WTC11 (cell line): ENCODE results near the gene PSMB10. TPM values are rescaled to one million over a fixed set of nuclear protein-coding genes. Genes with fewer than 3 reads are reported as not detected.

ENCODE experiments used
- ATAC-seq: fragments of 200-7000 bp; cut with Tn5 transposase; 2 replicates; pipeline ENCODE4 v1.10.0; 2021; ENCODE audit warnings: mild to moderate bottlenecking, moderate library complexity
- CTCF ChIA-PET: fragments of 300-600 bp; sonication (Branson Sonifier 250); formaldehyde crosslinking; loops from one replicate; lab custom pipeline; 2021; ENCODE audit warnings: antibody characterized with exemption; lab: Charles Lee
- POLR2A ChIA-PET: fragments of 350-600 bp; sonication (Branson Sonifier 250); formaldehyde crosslinking; loops from one replicate; lab custom pipeline; 2021; ENCODE audit warnings: antibody characterized with exemption; lab: Charles Lee
- DNase-seq: peaks from one replicate; pipeline ENCODE4 v3.0.0; 2021; ENCODE audit warnings: low spot score
- H3K27ac Mint-ChIP-seq: 2 replicates; pipeline ENCODE4 v1.8.0; 2021; ENCODE audit warnings: mixed read lengths
- H3K27me3 Mint-ChIP-seq: 2 replicates; pipeline ENCODE4 v1.8.0; 2021; ENCODE audit warnings: low read depth, mild to moderate bottlenecking, moderate library complexity, mixed read lengths
- H3K36me3 Mint-ChIP-seq: 2 replicates; pipeline ENCODE4 v1.8.0; 2021; ENCODE audit warnings: mixed read lengths
- H3K4me1 Mint-ChIP-seq: 2 replicates; pipeline ENCODE4 v1.8.0; 2022; ENCODE audit warnings: mixed read lengths
- H3K4me3 Mint-ChIP-seq: 2 replicates; pipeline ENCODE4 v1.8.0; 2021; ENCODE audit warnings: mild to moderate bottlenecking, moderate library complexity, mixed read lengths
- H3K9me3 Mint-ChIP-seq: 2 replicates; pipeline ENCODE4 v1.8.0; 2021; ENCODE audit warnings: mixed read lengths
- ATF1 ChIP-seq: sonication (generic); formaldehyde crosslinking; IDR thresholded peaks from 2 replicates; pipeline ENCODE4 v1.8.1; 2023; ENCODE audit warnings: mild to moderate bottlenecking, moderate library complexity, missing genetic modification reagents
- E2F4 ChIP-seq: sonication (generic); formaldehyde crosslinking; IDR thresholded peaks from 2 replicates; pipeline ENCODE4 v1.8.1; 2022; ENCODE audit warnings: low read depth, mild to moderate bottlenecking, moderate library complexity, missing genetic modification reagents, borderline replicate concordance
- EMX1 ChIP-seq: fragments of 250-450 bp; sonication (Bioruptor Pico); IDR thresholded peaks from 2 replicates; pipeline ENCODE4 v1.8.0; 2021; ENCODE audit warnings: mild to moderate bottlenecking
- GTF2I ChIP-seq: fragments of 250-450 bp; sonication (Bioruptor Pico); conservative IDR thresholded peaks from 2 replicates; pipeline ENCODE4 v1.4.0; 2021; ENCODE audit warnings: mild to moderate bottlenecking
- JUN ChIP-seq: sonication (generic); formaldehyde crosslinking; IDR thresholded peaks from 2 replicates; pipeline ENCODE4 v1.8.0; 2023; ENCODE audit warnings: mild to moderate bottlenecking, missing genetic modification reagents
- MLX ChIP-seq: sonication (generic); formaldehyde crosslinking; IDR thresholded peaks from 2 replicates; pipeline ENCODE4 v1.8.1; 2023; ENCODE audit warnings: mild to moderate bottlenecking, missing genetic modification reagents, moderate library complexity
- MXD4 ChIP-seq: fragments of 250-450 bp; sonication (Bioruptor Pico); IDR thresholded peaks from 2 replicates; pipeline ENCODE4 v1.8.0; 2021; ENCODE audit warnings: mild to moderate bottlenecking, moderate library complexity, borderline replicate concordance
- MYBL2 ChIP-seq: sonication (generic); formaldehyde crosslinking; IDR thresholded peaks from 2 replicates; pipeline ENCODE4 v1.8.1; 2023; ENCODE audit warnings: mild to moderate bottlenecking, moderate library complexity, missing genetic modification reagents
- NFE2L1 ChIP-seq: sonication (generic); formaldehyde crosslinking; IDR thresholded peaks from 2 replicates; pipeline ENCODE4 v1.8.1; 2023; ENCODE audit warnings: missing genetic modification reagents
- NR2C2 ChIP-seq: sonication (generic); formaldehyde crosslinking; IDR thresholded peaks from 2 replicates; pipeline ENCODE4 v1.8.0; 2022; ENCODE audit warnings: mild to moderate bottlenecking, missing genetic modification reagents
- PRRX2 ChIP-seq: fragments of 250-450 bp; sonication (Bioruptor Pico); IDR thresholded peaks from 2 replicates; pipeline ENCODE4 v1.8.0; 2021; ENCODE audit warnings: mild to moderate bottlenecking
- SMAD4 ChIP-seq: sonication (generic); formaldehyde crosslinking; IDR thresholded peaks from 2 replicates; pipeline ENCODE4 v1.8.0; 2022; ENCODE audit warnings: mild to moderate bottlenecking, missing genetic modification reagents
- TCF7 ChIP-seq: sonication (generic); formaldehyde crosslinking; IDR thresholded peaks from 2 replicates; pipeline ENCODE4 v1.8.0; 2022; ENCODE audit warnings: mild to moderate bottlenecking, low read depth, missing genetic modification reagents, moderate library complexity
- TEAD1 ChIP-seq: sonication (generic); formaldehyde crosslinking; IDR thresholded peaks from 2 replicates; pipeline ENCODE4 v1.8.0; 2022; ENCODE audit warnings: mild to moderate bottlenecking, missing genetic modification reagents
- ZBTB43 ChIP-seq: sonication (generic); formaldehyde crosslinking; IDR thresholded peaks from 2 replicates; pipeline ENCODE4 v1.8.1; 2023; ENCODE audit warnings: mild to moderate bottlenecking, missing genetic modification reagents
- ZNF138 ChIP-seq: sonication (generic); formaldehyde crosslinking; conservative IDR thresholded peaks from 2 replicates; pipeline ENCODE4 v1.8.1; 2022; ENCODE audit warnings: mild to moderate bottlenecking, moderate library complexity, missing genetic modification reagents
- ZNF219 ChIP-seq: sonication (generic); formaldehyde crosslinking; IDR thresholded peaks from 2 replicates; pipeline ENCODE4 v1.8.0; 2023; ENCODE audit warnings: missing genetic modification reagents, mild to moderate bottlenecking, borderline replicate concordance
- ZNF396 ChIP-seq: fragments of 250-450 bp; sonication (Bioruptor Pico); IDR thresholded peaks from 2 replicates; pipeline ENCODE4 v1.8.0; 2021; ENCODE audit warnings: mild to moderate bottlenecking, moderate library complexity, borderline replicate concordance
- ZNF671 ChIP-seq: fragments of 250-450 bp; sonication (Bioruptor Pico); IDR thresholded peaks from 2 replicates; pipeline ENCODE4 v1.8.0; 2021; ENCODE audit warnings: mild to moderate bottlenecking
- total RNA-seq: library from RNA; stranded (reverse); gene quantifications from 3 replicates; pipeline ENCODE4 v1.2.3, GENCODE V29; 2021
- TF ChIP-seq, protein P1 (sequence below): fragments of 250-450 bp; sonication (Bioruptor Pico); IDR thresholded peaks from 2 replicates; pipeline ENCODE4 v1.9.0; 2021; ENCODE audit warnings: mild to moderate bottlenecking, borderline replicate concordance
- TF ChIP-seq, protein P2 (sequence below): sonication (generic); formaldehyde crosslinking; IDR thresholded peaks from 2 replicates; pipeline ENCODE4 v1.8.0; 2023; ENCODE audit warnings: mild to moderate bottlenecking, missing genetic modification reagents
- TF ChIP-seq, protein P3 (sequence below): sonication (generic); formaldehyde crosslinking; IDR thresholded peaks from 2 replicates; pipeline ENCODE4 v1.8.1; 2022; ENCODE audit warnings: mild to moderate bottlenecking, missing genetic modification reagents, moderate library complexity, borderline replicate concordance

The PSMB10 gene
- total RNA-seq, 1 experiment from 2014 or later: 40.9 TPM

GRCh38 chr16:67928147-67928546 lies 8.5 kb downstream of the PSMB10 start:
- Mint-ChIP-seq H3K4me3 (no peak overlapping the region), H3K4me1 (peaks cover 14% of the 10 kb centered on the region)
- TF ChIP-seq ZBTB43 (CRISPR knock-in tag) (no peak), EMX1 (CRISPR knock-in tag) (no peak), ZNF396 (CRISPR knock-in tag) (no peak), ZNF219 (no peak), GTF2I (CRISPR knock-in tag) (no peak), ZNF138 (no peak), TCF7 (no peak), JUN (CRISPR knock-in tag) (no peak), NFE2L1 (no peak)
- TF ChIP-seq, protein P1, sequence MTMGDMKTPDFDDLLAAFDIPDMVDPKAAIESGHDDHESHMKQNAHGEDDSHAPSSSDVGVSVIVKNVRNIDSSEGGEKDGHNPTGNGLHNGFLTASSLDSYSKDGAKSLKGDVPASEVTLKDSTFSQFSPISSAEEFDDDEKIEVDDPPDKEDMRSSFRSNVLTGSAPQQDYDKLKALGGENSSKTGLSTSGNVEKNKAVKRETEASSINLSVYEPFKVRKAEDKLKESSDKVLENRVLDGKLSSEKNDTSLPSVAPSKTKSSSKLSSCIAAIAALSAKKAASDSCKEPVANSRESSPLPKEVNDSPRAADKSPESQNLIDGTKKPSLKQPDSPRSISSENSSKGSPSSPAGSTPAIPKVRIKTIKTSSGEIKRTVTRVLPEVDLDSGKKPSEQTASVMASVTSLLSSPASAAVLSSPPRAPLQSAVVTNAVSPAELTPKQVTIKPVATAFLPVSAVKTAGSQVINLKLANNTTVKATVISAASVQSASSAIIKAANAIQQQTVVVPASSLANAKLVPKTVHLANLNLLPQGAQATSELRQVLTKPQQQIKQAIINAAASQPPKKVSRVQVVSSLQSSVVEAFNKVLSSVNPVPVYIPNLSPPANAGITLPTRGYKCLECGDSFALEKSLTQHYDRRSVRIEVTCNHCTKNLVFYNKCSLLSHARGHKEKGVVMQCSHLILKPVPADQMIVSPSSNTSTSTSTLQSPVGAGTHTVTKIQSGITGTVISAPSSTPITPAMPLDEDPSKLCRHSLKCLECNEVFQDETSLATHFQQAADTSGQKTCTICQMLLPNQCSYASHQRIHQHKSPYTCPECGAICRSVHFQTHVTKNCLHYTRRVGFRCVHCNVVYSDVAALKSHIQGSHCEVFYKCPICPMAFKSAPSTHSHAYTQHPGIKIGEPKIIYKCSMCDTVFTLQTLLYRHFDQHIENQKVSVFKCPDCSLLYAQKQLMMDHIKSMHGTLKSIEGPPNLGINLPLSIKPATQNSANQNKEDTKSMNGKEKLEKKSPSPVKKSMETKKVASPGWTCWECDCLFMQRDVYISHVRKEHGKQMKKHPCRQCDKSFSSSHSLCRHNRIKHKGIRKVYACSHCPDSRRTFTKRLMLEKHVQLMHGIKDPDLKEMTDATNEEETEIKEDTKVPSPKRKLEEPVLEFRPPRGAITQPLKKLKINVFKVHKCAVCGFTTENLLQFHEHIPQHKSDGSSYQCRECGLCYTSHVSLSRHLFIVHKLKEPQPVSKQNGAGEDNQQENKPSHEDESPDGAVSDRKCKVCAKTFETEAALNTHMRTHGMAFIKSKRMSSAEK: no peak
- TF ChIP-seq, protein P2, sequence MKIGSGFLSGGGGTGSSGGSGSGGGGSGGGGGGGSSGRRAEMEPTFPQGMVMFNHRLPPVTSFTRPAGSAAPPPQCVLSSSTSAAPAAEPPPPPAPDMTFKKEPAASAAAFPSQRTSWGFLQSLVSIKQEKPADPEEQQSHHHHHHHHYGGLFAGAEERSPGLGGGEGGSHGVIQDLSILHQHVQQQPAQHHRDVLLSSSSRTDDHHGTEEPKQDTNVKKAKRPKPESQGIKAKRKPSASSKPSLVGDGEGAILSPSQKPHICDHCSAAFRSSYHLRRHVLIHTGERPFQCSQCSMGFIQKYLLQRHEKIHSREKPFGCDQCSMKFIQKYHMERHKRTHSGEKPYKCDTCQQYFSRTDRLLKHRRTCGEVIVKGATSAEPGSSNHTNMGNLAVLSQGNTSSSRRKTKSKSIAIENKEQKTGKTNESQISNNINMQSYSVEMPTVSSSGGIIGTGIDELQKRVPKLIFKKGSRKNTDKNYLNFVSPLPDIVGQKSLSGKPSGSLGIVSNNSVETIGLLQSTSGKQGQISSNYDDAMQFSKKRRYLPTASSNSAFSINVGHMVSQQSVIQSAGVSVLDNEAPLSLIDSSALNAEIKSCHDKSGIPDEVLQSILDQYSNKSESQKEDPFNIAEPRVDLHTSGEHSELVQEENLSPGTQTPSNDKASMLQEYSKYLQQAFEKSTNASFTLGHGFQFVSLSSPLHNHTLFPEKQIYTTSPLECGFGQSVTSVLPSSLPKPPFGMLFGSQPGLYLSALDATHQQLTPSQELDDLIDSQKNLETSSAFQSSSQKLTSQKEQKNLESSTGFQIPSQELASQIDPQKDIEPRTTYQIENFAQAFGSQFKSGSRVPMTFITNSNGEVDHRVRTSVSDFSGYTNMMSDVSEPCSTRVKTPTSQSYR (CRISPR knock-in tag): no peak
- TF ChIP-seq, all 79 proteins: peak for 0
- ATAC-seq (no peak), DNase-seq (no peak)
- no peaks in the 10 kb centered on the region for H3K9me3 Mint-ChIP-seq
- ChIA-PET CTCF (interaction anchor here (0.6 to 9.2 kb wide), 10 partner anchors 13 to 255 kb away, joined by 3 to 144 read pairs (median 3); partner anchors contain the start of gene NRN1L), POLR2A (interaction anchor here (0.9 to 1.1 kb wide), 2 partner anchors 11 to 44 kb away, joined by 3 to 6 read pairs; partner anchors contain the start of gene NRN1L)
- H3K27ac Mint-ChIP-seq: 0 out of 2 replicates have a peak overlapping the region, but pooled peaks have one; percentile 78
- H3K36me3 Mint-ChIP-seq: no peaks in the 10 kb centered on the region
- H3K27me3 Mint-ChIP-seq: no peaks in the 10 kb centered on the region

- Mint-ChIP-seq H3K4me1 (peaks cover 15% of the 10 kb centered on the region), H3K27ac (no peak overlapping the region), H3K9me3 (no peaks in the 10 kb centered on the region), H3K36me3 (no peaks in the 10 kb centered on the region), H3K27me3 (no peaks in the 10 kb centered on the region), H3K4me3 (no peak overlapping the region)
- no peak for DNase-seq
- POLR2A ChIA-PET: no interaction called here
- ATAC-seq: no peak
- CTCF ChIA-PET: interaction anchor here (1.2 to 9.2 kb wide), 4 partner anchors 43 to 267 kb away, joined by 4 to 144 read pairs (median 14); partner anchors contain the start of genes ACD and NRN1L
- no peak for TF ChIP-seq SMAD4 (CRISPR knock-in tag)
- no peak for TF ChIP-seq ATF1 (CRISPR knock-in tag)
- TF ChIP-seq MLX: no peak
- TF ChIP-seq PRRX2 (CRISPR knock-in tag): no peak
- TF ChIP-seq MXD4: no peak
- TF ChIP-seq NR2C2: no peak
- no peak for TF ChIP-seq E2F4 (CRISPR knock-in tag)
- no peak for TF ChIP-seq TEAD1 (CRISPR knock-in tag)
- no peak for TF ChIP-seq ZNF671 (CRISPR knock-in tag)
- TF ChIP-seq, protein P3, sequence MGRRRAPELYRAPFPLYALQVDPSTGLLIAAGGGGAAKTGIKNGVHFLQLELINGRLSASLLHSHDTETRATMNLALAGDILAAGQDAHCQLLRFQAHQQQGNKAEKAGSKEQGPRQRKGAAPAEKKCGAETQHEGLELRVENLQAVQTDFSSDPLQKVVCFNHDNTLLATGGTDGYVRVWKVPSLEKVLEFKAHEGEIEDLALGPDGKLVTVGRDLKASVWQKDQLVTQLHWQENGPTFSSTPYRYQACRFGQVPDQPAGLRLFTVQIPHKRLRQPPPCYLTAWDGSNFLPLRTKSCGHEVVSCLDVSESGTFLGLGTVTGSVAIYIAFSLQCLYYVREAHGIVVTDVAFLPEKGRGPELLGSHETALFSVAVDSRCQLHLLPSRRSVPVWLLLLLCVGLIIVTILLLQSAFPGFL (CRISPR knock-in tag): no peak
- no peak for TF ChIP-seq MYBL2 (CRISPR knock-in tag)
Measured at GRCh38 chr16:67927131-67927941, 9.3 kb downstream of the PSMB10 start.
